Tibial artery (tissue), 4 donors: ENCODE measurements around the gene TMEM63B.

Experiments used
- DNase-seq, 2 donors: peaks; one replicate each; pipeline ENCODE4 v3.0.0-alpha.2; 2019
- H3K27ac ChIP-seq, 2 donors: fragments of 200-600 bp; sonication (generic) in 1 of 2; 1 replicate in 1 of 2; 2 replicates in 1 of 2; pipeline ENCODE4 v1.5.1; 2018 to 2019; ENCODE audit warnings: mild to moderate bottlenecking in 1 of 2
- H3K27me3 ChIP-seq, 2 donors: fragments of 200-600 bp; sonication (generic) in 1 of 2; one replicate each; pipeline versions ENCODE4 v1.5.1 to v1.6.0; 2016 to 2019
- H3K36me3 ChIP-seq, 3 donors: fragments of 200-600 bp; sonication (generic) in 2 of 3; one replicate each; pipeline ENCODE4 v1.5.1; 2016 to 2019; ENCODE audit warnings: mild to moderate bottlenecking in 2 of 3
- H3K4me1 ChIP-seq, 4 donors: fragments of 200-600 bp; sonication (generic) in 2 of 4; 1 replicate in 3 of 4; 2 replicates in 1 of 4; pipeline ENCODE4 v1.5.1; 2016 to 2019
- H3K4me3 ChIP-seq, 2 donors: fragments of 200-600 bp; sonication (generic) in 1 of 2; 1 replicate in 1 of 2; 2 replicates in 1 of 2; pipeline ENCODE4 v1.5.1; 2018 to 2019; ENCODE audit warnings: mild to moderate bottlenecking in 2 of 2
- H3K9me3 ChIP-seq, 3 donors: fragments of 200-600 bp; sonication (generic) in 1 of 3; one replicate each; pipeline ENCODE4 v1.5.1; 2016 to 2019
- CTCF ChIP-seq, 2 experiments: fragments of 200-600 bp in 1 of 2; fragments of 450-650 bp in 1 of 2; IDR thresholded peaks; one replicate each; pipeline ENCODE4 v1.5.1; 2017 to 2019; ENCODE audit warnings: antibody characterized with exemption in 2 of 2, mild to moderate bottlenecking in 1 of 2, moderate library complexity in 1 of 2
- intact Hi-C: fragments of 100-400 bp; cut with DNase I; formaldehyde crosslinking; loops from one replicate; pipeline ENCODE4 v1.15.0; 2023; ENCODE audit warnings: low total_unique reads

The TMEM63B gene

GRCh38 chr6:44127186-44128019, at the start of gene TMEM63B, which contains the start of gene MRPL14:
Gene TMEM63B, plus strand, starts transcription at chr6:44127554. Its CDS starts 7,031 bp downstream, at chr6:44134585.
Gene MRPL14, minus strand, starts transcription at chr6:44127452. Its CDS starts 10,841 bp downstream, at chr6:44116611.
- intact Hi-C loops, result no loop called here
- H3K27me3 ChIP-seq, result no peaks in the 10 kb centered on the region
- H3K27ac ChIP-seq, result peak within 1 kb of the TSS; percentile 83 to 92
- peak within 1 kb of the TSS; percentile 97 to 99 for H3K4me3 ChIP-seq
- TF ChIP-seq CTCF (IDR thresholded peaks at IDR 0.05), result no peak
- H3K4me1 ChIP-seq, result peaks cover 0 to 47% (median 25%) of the 10 kb centered on the region in 4 donors
- no peaks in the 10 kb centered on the region for H3K36me3 ChIP-seq
- H3K9me3 ChIP-seq, result no peaks in the 10 kb centered on the region
- DNase-seq, result peak; percentile 74 to 93

- intact Hi-C loops, result loop anchor here (2.0 kb wide), 1 partner anchor 412 kb away; no protein-coding TSS in a partner anchor
- H3K27ac ChIP-seq, result no peak overlapping the region
- TF ChIP-seq CTCF (IDR thresholded peaks at IDR 0.05), result no peak
- peaks cover 0 to 8% of the 10 kb centered on the region in 2 donors for H3K27me3 ChIP-seq
- no peaks in the 10 kb centered on the region for H3K36me3 ChIP-seq
- H3K4me1 ChIP-seq, result peaks cover 0 to 41% (median 31%) of the 10 kb centered on the region in 4 donors
- no peaks in the 10 kb centered on the region for H3K9me3 ChIP-seq
- no peak overlapping the region for H3K4me3 ChIP-seq
- no peak for DNase-seq
Measured at GRCh38 chr6:44078219-44078826, 49.0 kb upstream of the TMEM63B start.

DNA sequence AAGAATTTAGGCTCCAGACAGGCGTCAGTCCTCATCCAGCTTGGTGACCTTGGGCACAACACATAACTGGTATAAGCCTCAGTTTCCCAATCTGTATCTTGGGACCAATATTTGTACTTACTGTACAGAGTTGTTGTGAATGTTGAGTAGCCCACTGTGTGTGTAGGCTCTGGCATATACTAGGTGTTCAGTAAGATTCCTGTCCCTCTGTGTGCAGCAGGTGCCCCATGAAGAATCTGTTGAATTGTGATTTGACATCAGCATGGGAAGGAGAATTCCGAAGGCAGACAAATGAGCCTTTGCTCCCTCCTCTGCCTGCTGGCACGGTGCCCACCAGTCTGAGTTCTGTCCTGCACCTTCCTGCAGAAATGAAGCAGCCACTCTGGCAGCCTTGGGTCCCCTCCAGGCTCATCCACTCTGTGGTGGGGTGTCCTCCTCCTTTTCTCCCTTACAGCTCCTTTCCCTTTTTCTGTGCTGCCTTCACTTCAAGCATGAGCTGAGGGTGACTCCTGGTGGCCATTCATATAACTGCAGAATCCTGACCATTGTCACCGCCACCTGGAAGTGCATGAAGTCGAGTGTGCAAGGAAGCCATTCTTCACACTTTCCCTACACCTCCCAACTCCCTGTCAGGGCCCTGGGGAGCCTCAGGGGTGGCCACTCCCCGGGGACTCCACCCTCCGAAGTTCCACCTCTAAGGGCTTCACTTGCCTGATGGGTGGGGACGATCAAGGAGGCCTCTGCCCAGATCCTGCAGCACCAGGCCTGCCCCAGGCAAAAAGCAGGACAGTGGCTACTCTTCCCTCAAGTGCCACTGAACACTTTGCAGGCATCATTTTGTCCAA, 48.3 kb upstream of the TMEM63B start:
- Histone ChIP-seq H3K4me3 (no peak overlapping the region), H3K36me3 (no peaks in the 10 kb centered on the region), H3K4me1 (peaks cover 0 to 33% (median 24%) of the 10 kb centered on the region in 4 donors), H3K9me3 (no peaks in the 10 kb centered on the region), H3K27me3 (peaks cover 0 to 8% of the 10 kb centered on the region in 2 donors), H3K27ac (no peak overlapping the region)
- TF ChIP-seq CTCF (IDR thresholded peaks at IDR 0.05), result peak; percentile 91 to 96
- DNase-seq, result peak; percentile 81 to 84
- intact Hi-C loops, result loop anchor here (2.0 kb wide), 1 partner anchor 412 kb away; no protein-coding TSS in a partner anchor

DNA sequence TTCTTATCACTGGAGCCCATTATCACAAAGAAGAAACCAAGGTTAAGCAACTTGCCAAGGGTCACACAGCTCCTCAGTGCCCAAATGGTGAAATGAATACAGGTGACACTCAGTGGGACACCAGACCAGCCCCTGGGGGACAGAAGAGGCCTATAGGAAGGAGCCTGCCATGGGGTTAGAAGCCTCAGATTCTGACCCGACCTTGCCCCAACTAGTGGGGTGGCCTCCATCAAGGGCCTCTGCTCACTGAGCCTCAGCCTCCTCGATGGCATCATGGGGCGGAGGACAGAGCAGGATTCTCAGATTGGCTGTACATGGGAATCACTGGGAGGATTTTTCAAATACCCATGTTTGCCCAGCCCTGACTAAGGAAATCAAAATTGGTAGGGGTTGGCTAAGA, 47.7 kb upstream of the TMEM63B start:
- no peak overlapping the region for H3K27ac ChIP-seq
- H3K4me1 ChIP-seq, result peaks cover 0 to 27% (median 18%) of the 10 kb centered on the region in 4 donors
- TF ChIP-seq CTCF (IDR thresholded peaks at IDR 0.05), result no peak
- intact Hi-C loops, result loop anchor here (2.0 kb wide), 1 partner anchor 413 kb away; no protein-coding TSS in a partner anchor
- no peak overlapping the region for H3K4me3 ChIP-seq
- DNase-seq, result no peak
- no peaks in the 10 kb centered on the region for H3K9me3 ChIP-seq
- H3K36me3 ChIP-seq, result no peaks in the 10 kb centered on the region
- peaks cover 0 to 8% of the 10 kb centered on the region in 2 donors for H3K27me3 ChIP-seq
